ENCODE data around the gene TFIP11. TPM values are rescaled to one million over a fixed set of nuclear protein-coding genes. Genes with fewer than 3 reads are reported as not detected.

TFIP11 gene
- total and polyA plus RNA-seq, 4 donors: 14.3 to 31.7 (median 24.6) TPM

DNA sequence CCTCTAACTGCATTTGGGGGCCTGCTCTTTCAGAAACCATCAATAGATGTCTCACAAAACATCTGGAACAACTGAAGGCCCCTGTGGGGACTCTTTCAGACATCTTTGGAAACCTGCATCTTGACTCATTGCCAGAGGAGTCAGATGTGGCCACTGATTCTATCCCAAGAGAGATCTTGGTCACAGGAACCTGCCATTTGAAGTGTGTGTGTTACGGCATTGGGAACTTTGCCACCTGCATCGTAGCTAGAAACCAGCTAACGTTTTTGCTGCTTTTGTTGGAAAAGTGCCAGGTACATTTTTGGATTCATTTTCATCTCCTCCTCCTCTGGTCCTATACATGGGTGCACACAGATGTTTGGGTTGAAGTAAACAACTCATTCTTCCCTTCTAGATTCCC lies 24.3 kb downstream of the TFIP11 start (continued):
- TF ChIP-seq TAF1 (conservative IDR thresholded peaks at IDR 0.05): no peak
- no peak for TF ChIP-seq SP1 (IDR thresholded peaks at IDR 0.05)
- TF ChIP-seq FOXA1 (IDR thresholded peaks at IDR 0.05): no peak
- TF ChIP-seq, protein P1, sequence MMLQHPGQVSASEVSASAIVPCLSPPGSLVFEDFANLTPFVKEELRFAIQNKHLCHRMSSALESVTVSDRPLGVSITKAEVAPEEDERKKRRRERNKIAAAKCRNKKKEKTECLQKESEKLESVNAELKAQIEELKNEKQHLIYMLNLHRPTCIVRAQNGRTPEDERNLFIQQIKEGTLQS (IDR thresholded peaks at IDR 0.05): no peak

DNA sequence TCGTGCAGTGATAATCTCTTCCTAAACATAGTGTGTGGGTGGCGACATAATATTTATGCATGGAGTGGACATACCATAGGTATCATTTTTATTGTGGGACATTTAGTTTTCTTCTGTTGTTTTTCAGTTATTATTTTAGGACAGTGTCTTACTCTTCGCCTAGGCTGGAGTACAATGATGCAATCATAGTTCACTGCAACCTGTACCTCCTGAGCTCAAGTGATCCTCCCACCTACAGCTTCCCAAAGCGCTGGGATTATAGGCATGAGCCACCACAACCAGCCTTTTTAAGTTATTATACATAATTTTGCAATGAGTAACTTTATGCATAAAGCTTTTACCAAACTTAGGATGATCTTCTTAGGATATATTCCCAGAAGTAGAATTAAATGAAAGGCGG lies 25.9 kb downstream of the TFIP11 start:
- Histone ChIP-seq H3K4me1 (ENCODE audit: control insufficient read depth in 4 of 4, insufficient read depth in 4 of 4, low read length in 3 of 4) (peaks cover 0 to 33% (median 28%) of the 10 kb centered on the region in 4 donors), H3K9me3 (ENCODE audit: control insufficient read depth in 4 of 4, low read length in 3 of 4) (no peaks in the 10 kb centered on the region), H3K27me3 (ENCODE audit: control insufficient read depth in 4 of 4, insufficient read depth in 4 of 4, low read length in 3 of 4) (no peaks in the 10 kb centered on the region), H3K4me3 (ENCODE audit: low read depth in 1 of 3, low read length in 3 of 3) (no peak overlapping the region), H3K27ac (ENCODE audit: low read depth in 1 of 2, low read length in 2 of 2) (no peak overlapping the region), H3K9ac (ENCODE audit: low read depth in 1 of 2, low read length in 2 of 2) (no peak overlapping the region), H3K36me3 (ENCODE audit: control insufficient read depth in 4 of 4, insufficient read depth in 3 of 4, low read depth in 1 of 4, low read length in 3 of 4) (peaks cover 0 to 30% (median 27%) of the 10 kb centered on the region in 4 donors)
- 85% methylated on average over 5 of the region's 5 CpGs for WGBS
- TF ChIP-seq, protein P2, sequence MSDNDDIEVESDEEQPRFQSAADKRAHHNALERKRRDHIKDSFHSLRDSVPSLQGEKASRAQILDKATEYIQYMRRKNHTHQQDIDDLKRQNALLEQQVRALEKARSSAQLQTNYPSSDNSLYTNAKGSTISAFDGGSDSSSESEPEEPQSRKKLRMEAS (IDR thresholded peaks at IDR 0.05): no peak
- TF ChIP-seq, protein P3, sequence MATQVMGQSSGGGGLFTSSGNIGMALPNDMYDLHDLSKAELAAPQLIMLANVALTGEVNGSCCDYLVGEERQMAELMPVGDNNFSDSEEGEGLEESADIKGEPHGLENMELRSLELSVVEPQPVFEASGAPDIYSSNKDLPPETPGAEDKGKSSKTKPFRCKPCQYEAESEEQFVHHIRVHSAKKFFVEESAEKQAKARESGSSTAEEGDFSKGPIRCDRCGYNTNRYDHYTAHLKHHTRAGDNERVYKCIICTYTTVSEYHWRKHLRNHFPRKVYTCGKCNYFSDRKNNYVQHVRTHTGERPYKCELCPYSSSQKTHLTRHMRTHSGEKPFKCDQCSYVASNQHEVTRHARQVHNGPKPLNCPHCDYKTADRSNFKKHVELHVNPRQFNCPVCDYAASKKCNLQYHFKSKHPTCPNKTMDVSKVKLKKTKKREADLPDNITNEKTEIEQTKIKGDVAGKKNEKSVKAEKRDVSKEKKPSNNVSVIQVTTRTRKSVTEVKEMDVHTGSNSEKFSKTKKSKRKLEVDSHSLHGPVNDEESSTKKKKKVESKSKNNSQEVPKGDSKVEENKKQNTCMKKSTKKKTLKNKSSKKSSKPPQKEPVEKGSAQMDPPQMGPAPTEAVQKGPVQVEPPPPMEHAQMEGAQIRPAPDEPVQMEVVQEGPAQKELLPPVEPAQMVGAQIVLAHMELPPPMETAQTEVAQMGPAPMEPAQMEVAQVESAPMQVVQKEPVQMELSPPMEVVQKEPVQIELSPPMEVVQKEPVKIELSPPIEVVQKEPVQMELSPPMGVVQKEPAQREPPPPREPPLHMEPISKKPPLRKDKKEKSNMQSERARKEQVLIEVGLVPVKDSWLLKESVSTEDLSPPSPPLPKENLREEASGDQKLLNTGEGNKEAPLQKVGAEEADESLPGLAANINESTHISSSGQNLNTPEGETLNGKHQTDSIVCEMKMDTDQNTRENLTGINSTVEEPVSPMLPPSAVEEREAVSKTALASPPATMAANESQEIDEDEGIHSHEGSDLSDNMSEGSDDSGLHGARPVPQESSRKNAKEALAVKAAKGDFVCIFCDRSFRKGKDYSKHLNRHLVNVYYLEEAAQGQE (IDR thresholded peaks at IDR 0.05): no peak
- no peak for DNase-seq (ENCODE audit: low spot score)

DNA sequence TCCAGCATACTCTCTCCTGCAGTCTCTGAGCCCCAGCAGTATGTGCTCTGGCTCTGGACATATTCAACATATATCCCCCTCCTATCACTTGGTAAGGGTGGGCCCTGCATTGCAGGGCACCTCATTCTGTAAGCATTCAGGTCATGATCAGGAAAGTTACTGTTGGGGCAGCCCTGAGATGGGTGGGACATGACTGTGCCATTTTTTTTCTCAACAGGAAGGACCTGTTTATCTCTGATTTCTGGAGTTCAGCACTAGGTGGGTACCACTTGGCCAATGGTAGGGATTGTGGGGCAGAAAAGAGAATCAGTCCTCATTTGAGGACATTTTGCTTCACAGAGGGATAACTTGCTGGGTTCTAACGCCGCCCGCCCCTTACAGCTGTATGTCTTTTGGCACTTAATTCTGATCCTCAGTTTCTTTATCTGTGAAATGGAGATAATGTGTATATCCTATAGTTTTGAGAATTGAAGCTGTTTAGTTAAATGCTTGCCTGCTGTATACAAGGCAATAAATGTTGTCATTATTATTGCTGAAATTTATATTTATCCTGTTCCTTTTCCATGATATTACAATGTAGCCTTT lies 26.4 kb downstream of the TFIP11 start:
- TF ChIP-seq, protein P3 (IDR thresholded peaks at IDR 0.05): no peak
- TF ChIP-seq NR2F2 (IDR thresholded peaks at IDR 0.05) (no peak), SP1 (IDR thresholded peaks at IDR 0.05) (no peak), YY1 (IDR thresholded peaks at IDR 0.05) (no peak), TAF1 (conservative IDR thresholded peaks at IDR 0.05) (no peak), HNF4G (IDR thresholded peaks at IDR 0.05) (no peak), GABPA (IDR thresholded peaks at IDR 0.05 in 1 of 2, conservative IDR thresholded peaks at IDR 0.05 in 1 of 2) (no peak)
- TF ChIP-seq, protein P4, sequence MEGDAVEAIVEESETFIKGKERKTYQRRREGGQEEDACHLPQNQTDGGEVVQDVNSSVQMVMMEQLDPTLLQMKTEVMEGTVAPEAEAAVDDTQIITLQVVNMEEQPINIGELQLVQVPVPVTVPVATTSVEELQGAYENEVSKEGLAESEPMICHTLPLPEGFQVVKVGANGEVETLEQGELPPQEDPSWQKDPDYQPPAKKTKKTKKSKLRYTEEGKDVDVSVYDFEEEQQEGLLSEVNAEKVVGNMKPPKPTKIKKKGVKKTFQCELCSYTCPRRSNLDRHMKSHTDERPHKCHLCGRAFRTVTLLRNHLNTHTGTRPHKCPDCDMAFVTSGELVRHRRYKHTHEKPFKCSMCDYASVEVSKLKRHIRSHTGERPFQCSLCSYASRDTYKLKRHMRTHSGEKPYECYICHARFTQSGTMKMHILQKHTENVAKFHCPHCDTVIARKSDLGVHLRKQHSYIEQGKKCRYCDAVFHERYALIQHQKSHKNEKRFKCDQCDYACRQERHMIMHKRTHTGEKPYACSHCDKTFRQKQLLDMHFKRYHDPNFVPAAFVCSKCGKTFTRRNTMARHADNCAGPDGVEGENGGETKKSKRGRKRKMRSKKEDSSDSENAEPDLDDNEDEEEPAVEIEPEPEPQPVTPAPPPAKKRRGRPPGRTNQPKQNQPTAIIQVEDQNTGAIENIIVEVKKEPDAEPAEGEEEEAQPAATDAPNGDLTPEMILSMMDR (IDR thresholded peaks at IDR 0.05; ENCODE audit: low read depth, low read length, missing input control): no peak
- TF ChIP-seq, protein P5, sequence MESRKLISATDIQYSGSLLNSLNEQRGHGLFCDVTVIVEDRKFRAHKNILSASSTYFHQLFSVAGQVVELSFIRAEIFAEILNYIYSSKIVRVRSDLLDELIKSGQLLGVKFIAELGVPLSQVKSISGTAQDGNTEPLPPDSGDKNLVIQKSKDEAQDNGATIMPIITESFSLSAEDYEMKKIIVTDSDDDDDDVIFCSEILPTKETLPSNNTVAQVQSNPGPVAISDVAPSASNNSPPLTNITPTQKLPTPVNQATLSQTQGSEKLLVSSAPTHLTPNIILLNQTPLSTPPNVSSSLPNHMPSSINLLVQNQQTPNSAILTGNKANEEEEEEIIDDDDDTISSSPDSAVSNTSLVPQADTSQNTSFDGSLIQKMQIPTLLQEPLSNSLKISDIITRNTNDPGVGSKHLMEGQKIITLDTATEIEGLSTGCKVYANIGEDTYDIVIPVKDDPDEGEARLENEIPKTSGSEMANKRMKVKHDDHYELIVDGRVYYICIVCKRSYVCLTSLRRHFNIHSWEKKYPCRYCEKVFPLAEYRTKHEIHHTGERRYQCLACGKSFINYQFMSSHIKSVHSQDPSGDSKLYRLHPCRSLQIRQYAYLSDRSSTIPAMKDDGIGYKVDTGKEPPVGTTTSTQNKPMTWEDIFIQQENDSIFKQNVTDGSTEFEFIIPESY (IDR thresholded peaks at IDR 0.05): no peak
- Histone ChIP-seq H3K36me3 (ENCODE audit: control insufficient read depth in 4 of 4, insufficient read depth in 3 of 4, low read depth in 1 of 4, low read length in 3 of 4) (peaks cover 0 to 25% (median 22%) of the 10 kb centered on the region in 4 donors), H3K27ac (ENCODE audit: low read depth in 1 of 2, low read length in 2 of 2) (no peak overlapping the region), H3K27me3 (ENCODE audit: control insufficient read depth in 4 of 4, insufficient read depth in 4 of 4, low read length in 3 of 4) (no peaks in the 10 kb centered on the region), H3K4me1 (ENCODE audit: control insufficient read depth in 4 of 4, insufficient read depth in 4 of 4, low read length in 3 of 4) (peaks cover 0 to 38% (median 33%) of the 10 kb centered on the region in 4 donors), H3K9me3 (ENCODE audit: control insufficient read depth in 4 of 4, low read length in 3 of 4) (no peaks in the 10 kb centered on the region), H3K9ac (ENCODE audit: low read depth in 1 of 2, low read length in 2 of 2) (no peak overlapping the region), H3K4me3 (ENCODE audit: low read depth in 1 of 3, low read length in 3 of 3) (no peak overlapping the region)
- no peak for DNase-seq (ENCODE audit: low spot score)
- 95% methylated on average over 3 of the region's 3 CpGs for WGBS

Data from liver (tissue), 9 donors.